ENCODE results near the gene PLXNB3.

PLXNB3 gene

GRCh38 chrX:153767674-153768055 is 3.6 kb downstream of the PLXNB3 start:
- H3K4me2 ChIP-seq (ENCODE audit: low read depth, low read length, poor library complexity, severe bottlenecking) = no peak overlapping the region
- TF ChIP-seq EZH2phosphoT487 (conservative IDR thresholded peaks at IDR 0.05; ENCODE audit: low read length) = no peak
- TF ChIP-seq, protein P1, sequence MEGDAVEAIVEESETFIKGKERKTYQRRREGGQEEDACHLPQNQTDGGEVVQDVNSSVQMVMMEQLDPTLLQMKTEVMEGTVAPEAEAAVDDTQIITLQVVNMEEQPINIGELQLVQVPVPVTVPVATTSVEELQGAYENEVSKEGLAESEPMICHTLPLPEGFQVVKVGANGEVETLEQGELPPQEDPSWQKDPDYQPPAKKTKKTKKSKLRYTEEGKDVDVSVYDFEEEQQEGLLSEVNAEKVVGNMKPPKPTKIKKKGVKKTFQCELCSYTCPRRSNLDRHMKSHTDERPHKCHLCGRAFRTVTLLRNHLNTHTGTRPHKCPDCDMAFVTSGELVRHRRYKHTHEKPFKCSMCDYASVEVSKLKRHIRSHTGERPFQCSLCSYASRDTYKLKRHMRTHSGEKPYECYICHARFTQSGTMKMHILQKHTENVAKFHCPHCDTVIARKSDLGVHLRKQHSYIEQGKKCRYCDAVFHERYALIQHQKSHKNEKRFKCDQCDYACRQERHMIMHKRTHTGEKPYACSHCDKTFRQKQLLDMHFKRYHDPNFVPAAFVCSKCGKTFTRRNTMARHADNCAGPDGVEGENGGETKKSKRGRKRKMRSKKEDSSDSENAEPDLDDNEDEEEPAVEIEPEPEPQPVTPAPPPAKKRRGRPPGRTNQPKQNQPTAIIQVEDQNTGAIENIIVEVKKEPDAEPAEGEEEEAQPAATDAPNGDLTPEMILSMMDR (IDR thresholded peaks at IDR 0.05; ENCODE audit: insufficient read depth, low read length, poor library complexity, severe bottlenecking) = no peak
- H2AFZ ChIP-seq (ENCODE audit: low read depth, low read length, severe bottlenecking) = no peak overlapping the region
- H3K27me3 ChIP-seq (ENCODE audit: low read length) = no peaks in the 10 kb centered on the region
- H4K20me1 ChIP-seq (ENCODE audit: low read depth, low read length) = no peaks in the 10 kb centered on the region
- H3K9me2 ChIP-seq (replicated peaks; ENCODE audit: insufficient read depth, low read length) = no peaks in the 10 kb centered on the region
- no peaks in the 10 kb centered on the region for H3F3A ChIP-seq (ENCODE audit: insufficient read depth)
- H3K36me3 ChIP-seq (ENCODE audit: low read length) = no peaks in the 10 kb centered on the region
- H3K27ac ChIP-seq (ENCODE audit: low read depth, low read length) = no peak overlapping the region
- H3K4me3 ChIP-seq (ENCODE audit: insufficient read depth, low read length, poor library complexity, severe bottlenecking) = no peak overlapping the region
- H3K9ac ChIP-seq (ENCODE audit: low read length) = no peak overlapping the region
- H3K79me2 ChIP-seq (ENCODE audit: insufficient read depth, low read length) = no peaks in the 10 kb centered on the region
- no peaks in the 10 kb centered on the region for H3K9me3 ChIP-seq (ENCODE audit: insufficient read depth, low read length)

- H3K27me3 ChIP-seq (ENCODE audit: low read length) = no peaks in the 10 kb centered on the region
- no peaks in the 10 kb centered on the region for H3K79me2 ChIP-seq (ENCODE audit: insufficient read depth, low read length)
- no peak overlapping the region for H3K9ac ChIP-seq (ENCODE audit: low read length)
- H3K9me2 ChIP-seq (replicated peaks; ENCODE audit: insufficient read depth, low read length) = no peaks in the 10 kb centered on the region
- no peak overlapping the region for H3K4me3 ChIP-seq (ENCODE audit: insufficient read depth, low read length, poor library complexity, severe bottlenecking)
- TF ChIP-seq, protein P1 (IDR thresholded peaks at IDR 0.05; ENCODE audit: insufficient read depth, low read length, poor library complexity, severe bottlenecking) = no peak
- no peak for TF ChIP-seq EZH2phosphoT487 (conservative IDR thresholded peaks at IDR 0.05; ENCODE audit: low read length)
- no peaks in the 10 kb centered on the region for H3K36me3 ChIP-seq (ENCODE audit: low read length)
- H4K20me1 ChIP-seq (ENCODE audit: low read depth, low read length) = no peaks in the 10 kb centered on the region
- H3K9me3 ChIP-seq (ENCODE audit: insufficient read depth, low read length) = no peaks in the 10 kb centered on the region
- H2AFZ ChIP-seq (ENCODE audit: low read depth, low read length, severe bottlenecking) = no peak overlapping the region
- H3K27ac ChIP-seq (ENCODE audit: low read depth, low read length) = no peak overlapping the region
- no peak overlapping the region for H3K4me2 ChIP-seq (ENCODE audit: low read depth, low read length, poor library complexity, severe bottlenecking)
- no peaks in the 10 kb centered on the region for H3F3A ChIP-seq (ENCODE audit: insufficient read depth)
These were observed 4.5 kb downstream of the PLXNB3 start for GRCh38 chrX:153768311-153769157.

GRCh38 chrX:153769158-153769864 is 5.3 kb downstream of the PLXNB3 start:
- Histone ChIP-seq H4K20me1 (ENCODE audit: low read depth, low read length) (no peaks in the 10 kb centered on the region), H3K4me3 (ENCODE audit: insufficient read depth, low read length, poor library complexity, severe bottlenecking) (no peak overlapping the region), H3F3A (ENCODE audit: insufficient read depth) (no peaks in the 10 kb centered on the region), H3K27ac (ENCODE audit: low read depth, low read length) (no peak overlapping the region), H3K79me2 (ENCODE audit: insufficient read depth, low read length) (no peaks in the 10 kb centered on the region), H3K4me2 (ENCODE audit: low read depth, low read length, poor library complexity, severe bottlenecking) (no peak overlapping the region), H3K9me3 (ENCODE audit: insufficient read depth, low read length) (no peaks in the 10 kb centered on the region), H2AFZ (ENCODE audit: low read depth, low read length, severe bottlenecking) (no peak overlapping the region), H3K9me2 (replicated peaks; ENCODE audit: insufficient read depth, low read length) (no peaks in the 10 kb centered on the region), H3K27me3 (ENCODE audit: low read length) (no peaks in the 10 kb centered on the region), H3K9ac (ENCODE audit: low read length) (no peak overlapping the region), H3K36me3 (ENCODE audit: low read length) (no peaks in the 10 kb centered on the region)
- TF ChIP-seq EZH2phosphoT487 (conservative IDR thresholded peaks at IDR 0.05; ENCODE audit: low read length) = no peak
- TF ChIP-seq, protein P1 (IDR thresholded peaks at IDR 0.05; ENCODE audit: insufficient read depth, low read length, poor library complexity, severe bottlenecking) = no peak
